Right renal pelvis (tissue), 4 donors: ENCODE data around the gene YAP1. TPM values are rescaled to one million over a fixed set of nuclear protein-coding genes. Genes with fewer than 3 reads are reported as not detected.
A peak's percentile ranks its signal among the peaks of the same experiment; 100 is the strongest.

ENCODE experiments used
- DNase-seq, 4 donors: peaks; one replicate each; pipeline ENCODE4 v3.0.0-alpha.2; 2013; ENCODE audit warnings: low read depth in 4 of 4, low spot score in 3 of 4, missing footprints in 1 of 4
- polyA plus RNA-seq, 4 donors: library from polyadenylated mRNA; unstranded; fragments of 120-200 nt; gene quantifications; one replicate each; pipeline ENCODE4 v1.2.1, GENCODE V29; 2013; ENCODE audit not compliant: insufficient read length in 4 of 4

The YAP1 gene
- polyA plus RNA-seq, 4 donors: 176 to 207 (median 200) TPM

DNA sequence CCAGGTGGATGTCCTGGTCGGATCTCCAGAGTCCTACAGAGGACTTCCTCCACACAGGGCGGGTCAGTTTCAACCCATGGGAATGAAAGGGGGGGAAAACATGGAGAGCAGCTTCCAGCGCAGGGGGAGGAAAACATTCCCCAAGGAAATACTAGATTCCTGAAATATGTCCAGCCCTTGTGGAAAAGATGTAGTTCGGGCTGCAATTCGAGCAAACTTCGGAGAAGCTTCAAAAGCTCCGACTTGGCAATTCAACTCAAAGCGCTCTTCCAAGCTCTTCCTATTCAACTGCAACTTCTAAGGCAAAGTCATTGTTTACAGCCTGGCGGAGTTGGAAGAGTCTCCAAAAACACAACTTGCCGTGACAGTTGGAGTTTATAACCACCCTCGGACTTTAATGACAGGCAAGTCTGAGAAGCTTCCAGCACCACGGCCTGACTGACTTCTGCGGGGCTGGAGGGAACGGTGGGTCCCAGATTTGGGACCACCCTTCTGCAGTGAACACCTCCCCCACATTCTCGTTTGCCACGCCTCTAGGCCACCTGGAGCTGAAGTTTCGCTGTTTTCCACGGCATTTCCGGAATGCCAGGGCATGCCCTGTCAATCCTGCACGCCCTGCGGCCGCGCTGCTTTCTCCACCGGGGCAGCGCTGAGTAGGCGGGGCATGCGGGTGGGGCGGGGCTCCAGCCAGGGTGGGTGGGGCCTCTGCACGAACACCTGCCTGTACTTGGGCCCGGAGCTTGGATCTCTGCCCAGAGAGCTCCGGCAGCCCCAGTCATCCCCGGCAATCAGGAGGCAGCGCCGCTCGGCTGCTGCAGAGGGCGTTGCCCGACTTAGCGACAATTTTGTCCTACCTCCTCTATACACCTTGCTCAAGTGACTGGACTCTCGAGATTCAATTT lies 158.1 kb downstream of the YAP1 start:
- peak; percentile 57 to 79 (median 74) for DNase-seq

- no peak for DNase-seq
Observed at GRCh38 chr11:102268985-102269470, 158.8 kb downstream of the YAP1 start.

GRCh38 chr11:102269927-102270326 lies 159.7 kb downstream of the YAP1 start:
- no peak for DNase-seq

DNA sequence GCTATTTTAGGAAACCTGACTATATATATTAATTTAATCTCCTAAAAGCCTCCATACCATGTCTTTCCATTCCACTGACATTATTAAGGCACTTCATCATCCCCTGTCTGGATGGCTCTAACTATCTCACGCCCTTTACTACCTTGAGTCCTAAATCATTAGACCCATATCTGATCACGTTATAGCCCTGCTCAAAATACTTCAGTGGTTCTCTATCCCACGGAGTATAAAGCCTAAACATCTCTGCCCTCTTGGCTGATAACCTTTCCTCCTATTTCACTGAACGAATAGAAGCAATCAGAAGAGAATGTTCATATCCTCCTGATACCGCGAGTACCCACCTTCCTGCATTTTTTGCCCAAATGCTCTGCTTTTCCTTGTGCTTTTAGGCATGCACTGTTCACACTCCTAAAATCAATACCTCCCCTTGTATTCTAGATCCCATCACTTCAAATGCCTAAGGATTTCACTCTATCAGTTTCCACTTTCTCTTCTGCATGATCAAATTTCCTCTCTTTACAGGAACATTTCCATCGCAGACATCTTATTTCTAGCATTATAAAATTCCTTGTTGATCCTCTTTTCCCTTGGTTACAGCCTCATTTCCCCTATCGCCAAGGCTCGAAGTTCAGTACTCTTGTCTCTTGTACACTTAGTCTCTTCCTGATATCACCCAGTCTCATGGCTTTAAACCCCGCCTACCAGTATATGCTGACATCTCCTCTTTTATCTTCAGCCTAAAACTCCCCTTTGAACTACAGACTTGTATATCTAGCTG lies 162.0 kb downstream of the YAP1 start:
- DNase-seq: no peak

DNA sequence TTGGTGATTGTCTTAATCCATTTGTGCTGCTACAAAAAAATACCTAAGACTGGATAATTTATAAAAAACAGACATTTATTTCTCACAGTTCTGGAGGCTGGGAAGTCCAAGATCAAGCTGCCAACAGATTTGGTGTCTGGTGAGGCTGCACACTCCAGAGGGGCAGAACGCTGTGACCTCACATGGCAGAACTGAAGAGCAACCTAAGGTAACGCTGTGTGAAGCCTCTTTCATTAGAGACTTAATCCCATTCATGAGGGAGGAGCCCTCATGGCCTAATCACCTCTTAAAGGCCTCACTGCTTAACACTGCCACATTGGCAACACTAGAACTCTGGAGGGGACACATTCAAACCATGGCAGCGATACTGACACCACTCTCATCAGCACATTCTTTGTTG lies 164.4 kb downstream of the YAP1 start:
- DNase-seq: no peak

DNA sequence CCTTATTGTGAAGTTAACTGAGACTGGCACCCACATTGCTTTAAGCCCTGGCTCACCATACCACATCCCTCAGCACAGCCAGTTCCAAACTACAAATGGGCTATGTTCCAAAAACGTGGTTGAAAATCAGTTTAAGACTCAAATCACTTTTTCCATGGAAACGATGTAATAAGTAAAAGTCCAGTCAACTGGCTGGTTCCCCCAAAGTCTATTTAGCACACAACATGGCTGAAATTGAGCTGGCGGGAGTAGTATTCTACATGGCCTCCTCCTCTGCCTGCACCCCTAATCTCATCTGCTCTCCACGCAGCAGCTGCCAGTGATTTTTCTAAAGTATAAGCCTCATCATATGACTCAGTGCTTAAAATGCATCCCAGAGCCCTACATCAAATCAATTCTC lies 166.1 kb downstream of the YAP1 start:
- DNase-seq: no peak

DNA sequence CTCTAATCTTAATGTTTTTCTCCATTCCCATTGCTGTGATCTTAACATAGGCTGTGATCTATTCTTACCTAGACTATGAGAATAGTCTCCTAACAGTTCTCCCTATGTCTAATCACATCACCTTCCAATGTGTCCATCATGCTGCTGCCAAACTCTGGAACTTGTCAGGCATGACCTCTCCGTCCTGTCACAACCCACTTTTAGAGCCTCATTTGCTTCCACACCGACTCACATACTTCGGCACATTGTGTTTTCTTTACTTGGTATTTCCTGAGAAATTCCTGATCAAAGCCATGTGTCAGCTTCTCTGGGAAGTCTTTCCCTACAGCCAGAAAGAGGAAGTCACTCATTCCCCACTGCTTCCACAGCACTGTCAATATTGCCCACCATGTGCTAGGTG lies 166.5 kb downstream of the YAP1 start:
- no peak for DNase-seq

DNA sequence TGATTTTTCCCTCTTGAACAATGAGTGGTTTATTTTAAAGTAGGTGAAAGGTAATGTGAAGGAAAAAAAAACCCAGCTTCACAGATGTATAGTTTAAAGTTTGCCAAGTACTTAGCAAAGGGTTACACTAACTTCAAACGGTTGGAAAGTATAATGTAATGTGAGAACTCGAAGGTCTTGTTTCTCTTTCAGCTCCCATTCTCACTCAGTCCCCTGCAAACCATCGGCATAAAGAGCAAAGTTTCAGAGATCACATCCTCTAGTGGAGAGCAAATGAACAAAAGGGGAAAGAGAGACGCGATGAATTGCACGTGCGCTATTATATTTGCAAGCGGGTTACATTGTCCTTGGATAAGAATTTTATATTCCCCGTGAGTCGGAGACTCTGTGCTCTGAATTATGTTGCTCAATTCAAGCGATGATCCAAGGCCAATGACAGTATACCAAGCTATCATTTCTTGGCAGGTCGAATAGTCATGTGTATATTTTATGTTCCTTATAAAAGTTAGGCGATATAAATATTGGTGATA lies 169.5 kb downstream of the YAP1 start:
- no peak for DNase-seq

DNA sequence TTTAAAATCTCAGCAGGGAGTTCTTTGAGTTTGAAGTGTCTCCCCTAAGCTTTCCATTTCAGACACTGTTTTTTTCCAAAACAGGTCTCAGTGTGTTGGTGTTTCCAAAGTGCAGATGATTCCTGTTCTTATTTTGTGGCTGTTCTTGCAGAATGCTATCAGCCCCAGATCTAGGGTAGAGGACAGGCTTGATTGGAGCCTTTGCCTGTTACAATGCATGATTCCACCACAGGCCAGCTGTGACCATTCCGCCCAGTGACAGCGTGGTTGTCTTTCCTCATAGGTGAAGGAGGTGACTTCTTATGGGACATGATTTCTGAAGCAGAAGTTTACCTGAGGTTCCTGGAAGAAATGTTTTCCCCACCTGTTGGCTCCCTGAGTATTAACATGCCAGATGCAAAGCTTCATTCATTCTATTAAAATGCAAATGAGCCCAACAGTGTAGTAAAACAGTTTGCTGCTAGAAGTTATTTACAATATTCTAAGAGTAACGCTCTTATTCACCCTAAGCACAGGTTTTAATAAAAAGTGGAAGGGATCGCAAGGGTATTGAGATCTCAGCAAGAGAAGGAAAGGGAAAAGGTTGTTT lies 170.1 kb downstream of the YAP1 start:
- DNase-seq: no peak

Other genes with a start within 250 kb of the YAP1 start
- gene CEP126, start 195.4 kb upstream of the YAP1 start, polyA plus RNA-seq: 1 to 10 TPM; 3.7 to 5.2 (median 3.9) TPM
- under 1 TPM in 1 of 4 donors, not detected in 3; 0.05 TPM for gene ANGPTL5, start 193.9 kb upstream of the YAP1 start, polyA plus RNA-seq
- gene CFAP300, start 63.0 kb upstream of the YAP1 start, polyA plus RNA-seq: 1 to 10 TPM; 5.4 to 7.0 (median 6.2) TPM
- gene BIRC3, start 207.0 kb downstream of the YAP1 start, polyA plus RNA-seq: 1 to 10 TPM; 1.2 to 1.7 (median 1.5) TPM
- gene BIRC2, start 236.8 kb downstream of the YAP1 start, polyA plus RNA-seq: 100 to 1,000 TPM in 1 of 4 donors, 10 to 100 TPM in 3; 79.8 to 102 (median 92.9) TPM